ENCODE data around the gene VKORC1.

DNA sequence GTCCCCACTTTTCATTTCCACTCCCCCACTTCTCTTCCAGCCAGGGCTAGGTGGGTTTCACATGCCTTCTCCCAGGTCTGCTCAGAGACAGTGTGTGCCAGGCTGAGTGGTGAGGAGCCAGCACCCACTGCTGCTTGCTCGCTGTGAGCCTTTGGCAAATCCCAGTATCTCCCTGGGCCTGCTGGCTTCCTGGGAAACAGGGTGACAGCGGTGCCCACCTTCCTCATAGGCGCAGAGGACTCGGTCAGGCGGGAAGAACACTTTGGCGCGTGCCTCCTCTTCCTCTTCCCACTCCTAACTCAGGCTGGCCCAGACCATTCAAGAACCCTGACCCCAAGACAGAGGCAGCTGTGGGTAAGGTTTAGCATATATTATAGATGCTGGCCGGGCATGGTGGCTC lies 5.4 kb downstream of the VKORC1 start:
- TF ChIP-seq GATA3 (IDR thresholded peaks at IDR 0.05; ENCODE audit: low read depth, low read length) = no peak
- no peak for TF ChIP-seq GATA2 (IDR thresholded peaks at IDR 0.05; ENCODE audit: low read depth, low read length)

Measured in SH-SY5Y (cell line).